ENCODE measurements around the gene SHC3.

- TF ChIP-seq CTCF (IDR thresholded peaks at IDR 0.05) (no peak), POLR2A (IDR thresholded peaks at IDR 0.05) (no peak), EP300 (IDR thresholded peaks at IDR 0.05) (no peak), POLR2AphosphoS5 (IDR thresholded peaks at IDR 0.05) (no peak)
Observed at GRCh38 chr9:89036383-89036782, 142.2 kb downstream of the SHC3 start.

Data from upper lobe of left lung (tissue), 4 donors.